Upper lobe of right lung (tissue), 1 donor: ENCODE data around the gene PHYHIPL. TPM values are rescaled to one million over a fixed set of nuclear protein-coding genes. Genes with fewer than 3 reads are reported as not detected.

Experiments used
- ATAC-seq: fragments of 200-7000 bp; cut with Tn5 transposase; one replicate; pipeline ENCODE4 v1.9.1; 2020; ENCODE audit warnings: mild to moderate bottlenecking, moderate library complexity
- DNase-seq: peaks from one replicate; pipeline ENCODE4 v3.0.0-alpha.2; 2020
- H3K27ac ChIP-seq: fragments of 200-600 bp; one replicate; pipeline ENCODE4 v1.8.0; 2022
- H3K27me3 ChIP-seq: fragments of 200-600 bp; one replicate; pipeline ENCODE4 v1.8.0; 2022; ENCODE audit warnings: mild to moderate bottlenecking
- H3K36me3 ChIP-seq: fragments of 200-600 bp; one replicate; pipeline ENCODE4 v1.8.0; 2022
- H3K4me1 ChIP-seq: fragments of 200-600 bp; one replicate; pipeline ENCODE4 v1.8.0; 2022
- H3K4me3 ChIP-seq: fragments of 200-600 bp; one replicate; pipeline ENCODE4 v1.8.0; 2022; ENCODE audit warnings: mild to moderate bottlenecking
- H3K9me3 ChIP-seq: fragments of 200-600 bp; one replicate; pipeline ENCODE4 v1.8.0; 2022
- intact Hi-C: fragments of 100-400 bp; cut with DNase I; formaldehyde crosslinking; loops from one replicate; pipeline ENCODE4 v1.11.0; 2022
- total RNA-seq: library from RNA; stranded (reverse); fragmentation: NEBNext Ultra II Directional; extraction: Animal tissue kit (Norgen Biotek cat#: 25700); gene quantifications from one replicate; pipeline ENCODE4 v1.2.1, GENCODE V29; 2021
- TF ChIP-seq, protein P1 (sequence below): fragments of 200-600 bp; IDR thresholded peaks from one replicate; pipeline ENCODE4 v1.8.0; 2022; ENCODE audit warnings: antibody characterized with exemption
- donor health status: DM: no; HTN: yes; CAD: no; lungs with severe emphysema.

Gene PHYHIPL
- total RNA-seq, 1 donor from 2014 or later: not detected

DNA sequence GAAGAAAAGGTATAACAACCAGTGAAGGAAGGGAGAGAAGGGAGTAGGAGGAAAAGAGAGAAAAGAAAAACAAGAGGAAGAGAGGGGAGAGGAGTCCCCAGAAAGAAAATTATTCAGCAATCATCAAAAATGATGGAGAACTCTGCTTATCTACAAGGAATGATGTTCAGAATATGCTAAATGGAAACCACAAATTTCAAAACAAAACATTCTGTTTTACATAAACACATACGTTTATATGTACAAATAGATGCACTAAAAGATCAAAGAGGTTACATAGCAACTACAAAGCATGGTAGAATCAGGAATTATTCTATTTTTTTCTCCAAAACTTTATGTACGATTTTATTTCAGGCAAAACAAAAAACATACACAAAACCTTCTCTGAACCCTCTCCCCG, 94.0 kb downstream of the PHYHIPL start:
- no peaks in the 10 kb centered on the region for H3K27me3 ChIP-seq
- ATAC-seq (no peak), DNase-seq (no peak)
- no peaks in the 10 kb centered on the region for H3K9me3 ChIP-seq
- H3K4me1 ChIP-seq: no peaks in the 10 kb centered on the region
- no peak overlapping the region for H3K27ac ChIP-seq
- intact Hi-C loops: no loop called here
- no peaks in the 10 kb centered on the region for H3K36me3 ChIP-seq
- no peak overlapping the region for H3K4me3 ChIP-seq
- TF ChIP-seq, protein P1, sequence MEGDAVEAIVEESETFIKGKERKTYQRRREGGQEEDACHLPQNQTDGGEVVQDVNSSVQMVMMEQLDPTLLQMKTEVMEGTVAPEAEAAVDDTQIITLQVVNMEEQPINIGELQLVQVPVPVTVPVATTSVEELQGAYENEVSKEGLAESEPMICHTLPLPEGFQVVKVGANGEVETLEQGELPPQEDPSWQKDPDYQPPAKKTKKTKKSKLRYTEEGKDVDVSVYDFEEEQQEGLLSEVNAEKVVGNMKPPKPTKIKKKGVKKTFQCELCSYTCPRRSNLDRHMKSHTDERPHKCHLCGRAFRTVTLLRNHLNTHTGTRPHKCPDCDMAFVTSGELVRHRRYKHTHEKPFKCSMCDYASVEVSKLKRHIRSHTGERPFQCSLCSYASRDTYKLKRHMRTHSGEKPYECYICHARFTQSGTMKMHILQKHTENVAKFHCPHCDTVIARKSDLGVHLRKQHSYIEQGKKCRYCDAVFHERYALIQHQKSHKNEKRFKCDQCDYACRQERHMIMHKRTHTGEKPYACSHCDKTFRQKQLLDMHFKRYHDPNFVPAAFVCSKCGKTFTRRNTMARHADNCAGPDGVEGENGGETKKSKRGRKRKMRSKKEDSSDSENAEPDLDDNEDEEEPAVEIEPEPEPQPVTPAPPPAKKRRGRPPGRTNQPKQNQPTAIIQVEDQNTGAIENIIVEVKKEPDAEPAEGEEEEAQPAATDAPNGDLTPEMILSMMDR: no peak

DNA sequence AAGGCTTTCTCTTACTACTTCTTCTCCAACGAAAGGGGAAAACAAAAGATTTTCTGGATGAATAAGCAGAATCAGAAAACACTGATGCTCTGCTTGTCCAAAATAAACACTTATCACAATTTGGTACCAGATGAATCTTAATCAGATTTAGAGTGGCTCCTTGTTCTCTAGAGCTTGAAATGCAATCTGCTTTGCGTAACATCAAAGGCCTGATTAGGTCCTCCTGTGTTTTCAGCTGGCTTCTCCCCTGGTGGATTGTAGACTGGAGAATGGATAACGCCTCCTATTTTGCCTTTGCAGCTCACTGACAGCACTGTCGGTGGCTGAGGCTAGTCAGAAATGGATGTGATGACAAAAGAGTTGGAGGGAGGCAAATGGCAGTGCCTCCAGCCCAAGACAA, 94.7 kb downstream of the PHYHIPL start:
- no peak overlapping the region for H3K27ac ChIP-seq

DNA sequence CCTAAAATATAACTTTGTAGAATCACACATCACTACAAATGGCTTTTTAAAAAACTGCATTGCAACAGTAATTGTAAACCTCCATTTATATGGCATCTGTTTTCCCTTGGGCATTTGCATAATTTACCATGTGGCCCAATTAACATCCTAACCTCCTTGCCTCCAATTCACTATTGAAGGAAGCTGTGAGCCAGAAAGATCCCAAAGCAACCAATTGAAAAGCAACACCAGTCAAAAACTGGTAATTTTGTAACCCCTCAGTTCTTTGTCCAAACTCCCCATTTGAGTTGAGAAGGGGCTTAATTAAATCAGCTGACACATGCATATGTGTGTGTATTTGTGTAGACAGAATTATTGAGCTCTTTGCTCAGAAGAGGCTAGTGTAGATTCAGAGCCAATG, 95.6 kb downstream of the PHYHIPL start:
- intact Hi-C loops: no loop called here
- Histone ChIP-seq H3K4me1 (no peaks in the 10 kb centered on the region), H3K27ac (no peak overlapping the region), H3K36me3 (no peaks in the 10 kb centered on the region), H3K9me3 (no peaks in the 10 kb centered on the region), H3K27me3 (no peaks in the 10 kb centered on the region), H3K4me3 (no peak overlapping the region)
- TF ChIP-seq, protein P1: no peak
- ATAC-seq (no peak), DNase-seq (no peak)

More for the DNA sequence above, 94.7 kb downstream of the PHYHIPL start:
- Histone ChIP-seq H3K9me3 (no peaks in the 10 kb centered on the region), H3K4me1 (no peaks in the 10 kb centered on the region), H3K36me3 (no peaks in the 10 kb centered on the region), H3K4me3 (no peak overlapping the region), H3K27me3 (no peaks in the 10 kb centered on the region)
- intact Hi-C loops: no loop called here
- DNase-seq (no peak), ATAC-seq (no peak)
- TF ChIP-seq, protein P1: no peak

DNA sequence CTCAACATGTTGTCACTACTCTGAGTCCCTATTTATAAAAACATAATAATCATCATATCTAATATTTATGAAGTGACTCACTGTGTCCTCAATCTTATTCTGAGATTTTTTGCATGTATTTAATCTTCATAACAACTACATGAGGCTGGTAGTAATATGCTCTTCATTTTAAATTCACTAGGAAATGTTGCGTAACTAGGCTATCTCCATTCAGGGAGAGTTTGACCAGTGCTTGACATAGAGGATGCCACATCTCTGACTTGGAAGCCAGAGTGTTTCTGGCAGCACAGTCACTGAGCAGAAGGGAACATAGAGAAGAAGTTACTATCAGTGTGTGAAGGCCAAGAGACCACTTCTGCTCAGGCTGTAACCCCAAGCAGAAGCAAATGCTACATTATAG, 97.0 kb downstream of the PHYHIPL start:
- Histone ChIP-seq H3K27ac (no peak overlapping the region), H3K36me3 (no peaks in the 10 kb centered on the region), H3K4me1 (no peaks in the 10 kb centered on the region), H3K9me3 (no peaks in the 10 kb centered on the region), H3K4me3 (no peak overlapping the region), H3K27me3 (no peaks in the 10 kb centered on the region)
- ATAC-seq (no peak), DNase-seq (no peak)
- TF ChIP-seq, protein P1: no peak
- intact Hi-C loops: no loop called here

DNA sequence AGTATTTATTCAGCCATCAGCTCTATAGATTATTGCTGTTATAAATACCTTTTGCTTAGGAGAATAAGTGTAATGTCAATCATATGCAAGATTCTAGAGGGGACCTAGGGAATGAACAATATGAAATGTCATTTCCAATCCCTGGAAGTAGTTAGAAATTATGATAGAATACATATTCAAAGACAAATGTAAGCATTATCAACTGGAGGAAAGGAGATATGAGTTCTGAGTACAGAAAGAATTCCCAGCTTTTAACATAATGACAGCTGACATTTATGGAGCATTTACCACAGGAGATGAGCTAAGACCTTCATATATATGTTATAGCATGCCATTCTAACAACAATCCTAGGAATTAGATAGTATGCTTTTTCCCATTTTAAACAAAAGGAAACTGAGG, 99.7 kb downstream of the PHYHIPL start:
- intact Hi-C loops: no loop called here
- no peaks in the 10 kb centered on the region for H3K4me1 ChIP-seq
- DNase-seq (no peak), ATAC-seq (no peak)
- H3K36me3 ChIP-seq: no peaks in the 10 kb centered on the region
- H3K4me3 ChIP-seq: no peak overlapping the region
- H3K27me3 ChIP-seq: no peaks in the 10 kb centered on the region
- no peaks in the 10 kb centered on the region for H3K9me3 ChIP-seq
- TF ChIP-seq, protein P1: no peak
- no peak overlapping the region for H3K27ac ChIP-seq

DNA sequence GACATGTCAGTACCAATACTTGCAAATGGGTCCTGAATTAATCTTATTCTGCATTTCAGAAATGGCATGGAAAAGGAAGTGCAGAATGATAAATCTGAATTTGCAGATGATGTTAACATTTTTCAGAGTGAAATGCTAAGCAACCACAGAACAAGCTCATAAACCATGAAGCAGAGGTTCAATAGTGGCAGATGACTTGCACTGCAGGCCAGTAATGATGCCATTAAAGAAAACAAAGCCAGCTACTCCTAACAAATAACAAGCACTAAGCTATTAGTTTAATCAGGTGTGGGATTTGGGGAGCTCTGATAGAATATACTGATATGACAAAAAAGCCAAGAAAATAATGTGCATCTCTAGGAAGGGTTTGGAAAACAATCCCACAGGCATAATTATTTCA, 100.5 kb downstream of the PHYHIPL start:
- no peaks in the 10 kb centered on the region for H3K27me3 ChIP-seq
- DNase-seq (no peak), ATAC-seq (no peak)
- H3K27ac ChIP-seq: no peak overlapping the region
- no peaks in the 10 kb centered on the region for H3K9me3 ChIP-seq
- intact Hi-C loops: no loop called here
- H3K36me3 ChIP-seq: no peaks in the 10 kb centered on the region
- H3K4me3 ChIP-seq: no peak overlapping the region
- TF ChIP-seq, protein P1: no peak
- no peaks in the 10 kb centered on the region for H3K4me1 ChIP-seq
